EL (cell line): Measurements from ENCODE around the gene APOBEC3G.
A peak's percentile ranks its signal among the peaks of the same experiment; 100 is the strongest.
"Not testable (repeated sequence)": the region's sequence is repeated elsewhere in the genome, so short reads cannot be mapped to it uniquely, and the experiment has no call there.

Experiments used
- DNase-seq: peaks from one replicate; pipeline ENCODE4 v3.0.0-alpha.2; 2016

Gene APOBEC3G

DNA sequence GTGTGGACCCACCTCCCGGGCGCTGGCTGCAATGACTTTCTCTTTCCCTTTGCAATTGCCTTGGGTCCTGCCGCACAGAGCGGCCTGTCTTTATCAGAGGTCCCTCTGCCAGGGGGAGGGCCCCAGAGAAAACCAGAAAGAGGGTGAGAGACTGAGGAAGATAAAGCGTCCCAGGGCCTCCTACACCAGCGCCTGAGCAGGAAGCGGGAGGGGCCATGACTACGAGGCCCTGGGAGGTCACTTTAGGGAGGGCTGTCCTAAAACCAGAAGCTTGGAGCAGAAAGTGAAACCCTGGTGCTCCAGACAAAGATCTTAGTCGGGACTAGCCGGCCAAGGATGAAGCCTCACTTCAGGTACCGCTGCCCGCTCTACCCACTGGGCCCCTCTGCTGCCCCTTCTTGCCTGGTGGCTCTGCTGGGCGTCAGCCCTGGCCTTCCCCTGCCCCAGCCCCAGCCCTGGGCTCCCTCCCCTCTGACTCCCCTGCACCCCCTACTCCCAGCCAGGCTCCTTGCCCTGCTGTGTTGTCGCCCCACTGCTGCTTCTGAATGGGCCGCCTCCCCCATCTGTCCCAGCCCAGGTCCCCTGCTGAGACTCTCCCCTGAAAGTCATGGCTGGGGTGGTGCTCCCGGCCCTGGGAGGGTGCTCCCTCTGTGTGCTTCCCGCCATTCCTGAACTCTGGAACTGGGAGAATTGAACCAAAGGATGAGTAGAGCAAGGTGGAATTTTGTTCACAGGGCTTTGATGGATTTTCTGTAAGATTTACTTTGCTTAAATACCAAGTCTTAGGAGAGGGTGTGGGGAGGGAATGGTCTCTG lies at the start of gene APOBEC3G:
Gene APOBEC3G (plus strand): TSS at position 250 of the 815 bp plus-strand sequence. CDS start 87 bp downstream, at position 337.
- peak; percentile 81 for DNase-seq

GRCh38 chr22:39027717-39028116 lies 49.4 kb upstream of the APOBEC3G start:
- DNase-seq = no peak

DNA sequence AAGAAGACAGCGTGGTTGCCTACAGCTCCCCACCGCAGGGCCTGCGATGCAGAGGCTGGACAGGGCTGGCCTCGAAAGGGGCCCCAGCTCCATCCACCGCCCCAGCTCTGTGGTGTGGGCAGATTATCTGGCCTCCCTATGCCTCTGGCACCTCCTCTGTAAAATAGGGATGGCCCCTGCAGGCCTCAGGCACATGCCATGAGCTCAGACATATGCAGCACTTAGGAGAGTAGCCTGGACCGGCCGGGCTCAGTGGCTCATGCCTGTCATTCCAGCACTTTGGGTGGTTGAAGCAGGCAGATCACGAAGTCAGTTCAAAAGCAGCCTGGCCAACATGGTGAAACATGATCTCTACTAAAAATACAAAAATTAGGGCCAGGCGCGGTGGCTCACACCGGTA lies 48.8 kb upstream of the APOBEC3G start:
- no peak for DNase-seq

GRCh38 chr22:39029227-39029626 lies 47.8 kb upstream of the APOBEC3G start:
- no peak for DNase-seq

DNA sequence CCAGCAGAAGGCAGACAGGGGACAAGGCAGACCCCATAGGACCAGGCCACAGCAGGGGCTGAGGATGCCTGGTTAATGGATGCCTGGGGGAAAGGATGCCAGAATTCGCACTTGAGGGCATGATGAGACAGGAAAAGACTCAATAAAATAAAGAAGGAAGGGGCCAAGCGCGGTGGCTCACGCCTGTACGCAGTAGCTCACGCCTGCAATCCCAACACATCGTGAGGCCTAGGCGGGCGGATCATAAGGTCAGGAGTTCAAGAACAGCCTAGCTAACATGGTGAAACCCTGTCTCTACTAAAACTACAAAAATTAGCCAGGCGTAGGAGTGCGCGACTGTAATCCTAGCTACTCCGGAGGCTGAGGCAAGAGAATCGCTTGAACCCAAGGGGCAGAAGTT lies 46.4 kb upstream of the APOBEC3G start:
- DNase-seq = no peak

DNA sequence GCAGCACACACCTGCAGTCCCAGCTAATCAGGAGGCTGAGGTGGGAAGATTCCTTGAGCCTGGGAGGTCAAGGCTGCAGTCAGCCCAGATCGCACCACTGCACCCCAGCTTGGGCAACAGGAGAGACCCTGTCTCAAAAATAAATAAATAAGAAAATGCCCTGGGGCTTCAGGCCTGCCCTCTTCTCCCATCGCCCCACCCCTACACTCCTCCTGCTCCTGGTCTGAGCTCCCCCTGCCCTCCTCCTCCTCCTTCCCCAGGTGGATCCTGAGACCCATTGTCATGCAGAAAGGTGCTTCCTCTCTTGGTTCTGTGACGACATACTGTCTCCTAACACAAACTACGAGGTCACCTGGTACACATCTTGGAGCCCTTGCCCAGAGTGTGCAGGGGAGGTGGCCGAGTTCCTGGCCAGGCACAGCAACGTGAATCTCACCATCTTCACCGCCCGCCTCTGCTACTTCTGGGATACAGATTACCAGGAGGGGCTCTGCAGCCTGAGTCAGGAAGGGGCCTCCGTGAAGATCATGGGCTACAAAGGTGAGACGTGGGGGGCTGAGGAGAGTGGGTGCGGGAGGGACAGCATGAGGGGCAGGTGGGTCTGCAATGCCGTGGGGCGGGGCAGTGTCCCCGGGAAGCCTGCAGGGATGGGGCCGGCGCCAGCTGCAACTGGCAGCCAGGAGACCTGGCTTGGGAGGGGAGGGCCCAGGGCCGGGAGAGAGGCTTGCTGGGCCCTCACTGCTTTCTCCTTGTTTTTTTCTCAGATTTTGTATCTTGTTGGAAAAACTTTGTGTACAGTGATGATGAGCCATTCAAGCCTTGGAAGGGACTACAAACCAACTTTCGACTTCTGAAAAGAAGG lies 45.4 kb upstream of the APOBEC3G start:
- not testable (repeated sequence) for DNase-seq

DNA sequence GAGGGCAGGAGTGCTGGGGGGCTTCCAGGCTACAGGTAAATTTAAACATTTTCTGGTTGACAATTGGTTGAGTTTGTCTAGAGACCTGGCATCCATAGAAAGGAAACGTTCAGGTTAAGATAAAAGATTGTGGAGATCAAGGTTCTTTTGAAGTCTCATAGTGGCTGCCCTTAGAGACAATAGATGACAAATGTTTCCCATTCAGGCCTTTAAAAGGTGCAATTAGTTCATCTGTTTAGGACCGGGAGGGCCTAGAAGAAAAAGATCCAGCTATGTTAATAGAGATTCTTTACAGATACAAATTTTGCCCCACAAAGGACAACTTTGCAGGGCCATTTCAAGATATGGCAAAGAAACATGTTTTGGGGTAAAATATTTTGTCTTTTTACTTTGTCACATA lies 40.0 kb upstream of the APOBEC3G start:
- not testable (repeated sequence) for DNase-seq

- no peak for DNase-seq
These were observed 37.6 kb upstream of the APOBEC3G start for GRCh38 chr22:39039306-39040126.

DNA sequence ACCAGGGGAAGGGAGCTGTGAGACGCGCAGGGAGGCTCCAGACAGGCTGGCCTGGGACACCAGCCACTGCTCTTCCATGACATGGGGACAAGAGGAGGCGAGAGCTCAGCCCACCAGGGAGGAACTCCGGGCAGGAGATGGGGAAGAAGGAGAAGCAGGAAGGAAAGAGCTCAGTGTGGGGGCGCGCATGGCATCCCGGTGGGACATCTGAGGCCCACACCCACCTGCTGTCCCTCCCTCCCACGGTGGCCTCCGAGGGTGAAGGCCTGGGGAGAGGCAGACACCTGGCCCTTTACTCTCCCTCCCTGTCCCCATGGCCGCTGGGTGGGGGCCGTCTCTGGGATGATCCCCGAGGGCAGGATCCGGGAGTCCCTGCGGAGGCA lies 36.9 kb upstream of the APOBEC3G start:
- not testable (repeated sequence) for DNase-seq

GRCh38 chr22:39040538-39041296 lies 36.4 kb upstream of the APOBEC3G start, which contains the start of gene APOBEC3F:
Gene APOBEC3F, plus strand, starts transcription at chr22:39040864. Its CDS starts 97 bp downstream, at chr22:39040961.
- DNase-seq = peak; percentile 76

DNA sequence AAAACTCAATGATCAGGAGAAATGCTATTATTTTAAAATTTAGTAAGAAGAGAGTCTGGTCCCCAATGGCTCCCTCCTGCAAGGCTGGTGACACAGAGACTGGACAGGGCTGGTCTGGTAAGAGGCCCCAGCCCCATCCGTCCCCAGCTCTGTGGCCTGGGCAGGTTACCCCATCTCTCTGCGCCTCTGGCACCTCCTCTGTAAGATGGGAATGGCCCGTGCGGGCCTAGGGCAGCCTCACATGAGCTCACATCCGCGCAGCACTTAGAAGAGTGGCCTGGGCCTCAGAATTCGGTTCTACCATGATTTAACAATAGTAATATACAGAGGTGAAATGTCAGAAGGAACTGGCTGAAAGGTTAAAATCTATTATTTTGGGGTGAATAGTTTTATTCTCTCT lies 35.2 kb upstream of the APOBEC3G start:
- DNase-seq = no peak

DNA sequence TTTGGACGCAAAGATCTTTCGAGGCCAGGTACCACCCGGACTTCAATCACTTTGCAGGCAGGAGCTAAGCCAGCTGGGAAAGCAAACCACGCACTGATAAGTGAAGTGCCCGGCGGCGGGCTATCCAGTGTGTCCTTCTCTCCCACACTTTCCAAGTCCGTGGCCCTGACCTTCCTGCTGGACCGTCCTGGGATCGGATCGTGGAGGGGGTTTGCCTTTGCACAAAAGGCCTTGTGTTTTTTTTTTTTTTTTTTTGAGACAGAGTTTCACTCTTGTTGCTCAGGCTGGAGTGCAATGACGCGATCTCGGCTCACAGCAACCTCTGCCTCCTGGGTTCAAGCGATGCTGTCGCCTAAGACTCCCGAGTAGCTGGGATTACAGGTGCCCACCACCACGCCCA lies 34.0 kb upstream of the APOBEC3G start:
- DNase-seq = not testable (repeated sequence)

GRCh38 chr22:39045136-39045535 lies 31.9 kb upstream of the APOBEC3G start:
- not testable (repeated sequence) for DNase-seq

GRCh38 chr22:39049486-39049885 lies 27.6 kb upstream of the APOBEC3G start:
- not testable (repeated sequence) for DNase-seq

- DNase-seq = not testable (repeated sequence)
These were observed 25.1 kb upstream of the APOBEC3G start for GRCh38 chr22:39051844-39052495.

- no peak for DNase-seq
These were observed 21.4 kb upstream of the APOBEC3G start for GRCh38 chr22:39055658-39056057.

DNA sequence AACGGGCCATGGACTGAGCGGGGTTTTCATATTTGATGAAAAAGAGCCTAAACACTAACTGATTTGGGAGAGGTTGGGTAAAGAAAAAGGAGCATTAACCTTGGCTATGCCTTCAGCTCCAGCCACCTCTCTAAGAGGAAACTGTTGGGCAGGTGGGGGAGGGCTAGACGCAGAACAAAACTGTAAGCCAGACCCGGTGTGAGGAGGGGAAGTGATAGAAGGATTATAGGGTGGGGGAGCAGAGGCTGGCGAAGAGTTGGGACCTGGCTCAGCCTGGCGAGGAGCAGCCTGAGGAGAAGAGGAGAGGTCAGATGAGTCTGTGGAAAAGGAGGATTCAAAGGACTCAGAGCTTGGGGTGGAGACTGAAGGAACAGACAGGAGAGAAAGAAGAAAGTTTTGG lies 15.8 kb upstream of the APOBEC3G start:
- not testable (repeated sequence) for DNase-seq

DNA sequence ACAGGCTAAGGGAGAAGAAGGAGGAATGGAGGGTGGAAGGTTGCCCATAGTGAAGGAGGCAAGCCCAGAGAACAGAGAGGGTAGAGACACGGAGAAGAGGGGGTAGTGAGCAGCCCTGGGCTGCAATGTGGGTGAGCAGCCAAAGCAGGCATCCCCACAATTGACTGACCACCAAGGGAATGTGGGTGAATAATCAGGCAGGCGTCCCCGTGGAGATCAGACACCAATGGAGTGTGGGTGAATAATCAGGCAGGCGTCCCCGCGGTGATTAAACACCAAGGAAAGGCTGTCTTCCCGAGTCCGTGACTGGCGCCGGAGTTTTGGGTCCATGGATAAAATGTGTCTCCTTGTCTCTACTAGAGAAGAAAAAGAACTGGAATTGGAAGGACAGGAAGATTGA lies 15.1 kb upstream of the APOBEC3G start:
- peak; percentile 18 for DNase-seq

DNA sequence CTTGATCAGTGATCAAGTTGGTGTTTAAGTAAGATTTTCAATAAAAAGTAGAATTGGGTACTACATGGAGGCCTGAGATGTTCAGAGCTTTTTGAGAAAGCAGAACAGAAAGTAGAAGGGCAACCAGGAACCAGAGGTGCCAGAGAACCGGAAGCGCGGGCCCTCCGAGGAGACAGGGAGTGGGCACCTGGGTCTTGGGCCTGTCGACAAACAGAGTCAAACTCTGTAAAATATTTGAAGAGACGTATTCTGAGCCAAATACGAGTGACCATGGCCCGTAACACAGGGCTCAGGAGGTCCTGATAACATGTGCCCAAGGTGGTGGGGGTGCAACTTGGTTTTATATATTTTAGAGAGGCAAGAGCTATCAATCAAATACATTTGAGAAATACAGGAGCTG lies 13.2 kb upstream of the APOBEC3G start:
- DNase-seq = not testable (repeated sequence)

DNA sequence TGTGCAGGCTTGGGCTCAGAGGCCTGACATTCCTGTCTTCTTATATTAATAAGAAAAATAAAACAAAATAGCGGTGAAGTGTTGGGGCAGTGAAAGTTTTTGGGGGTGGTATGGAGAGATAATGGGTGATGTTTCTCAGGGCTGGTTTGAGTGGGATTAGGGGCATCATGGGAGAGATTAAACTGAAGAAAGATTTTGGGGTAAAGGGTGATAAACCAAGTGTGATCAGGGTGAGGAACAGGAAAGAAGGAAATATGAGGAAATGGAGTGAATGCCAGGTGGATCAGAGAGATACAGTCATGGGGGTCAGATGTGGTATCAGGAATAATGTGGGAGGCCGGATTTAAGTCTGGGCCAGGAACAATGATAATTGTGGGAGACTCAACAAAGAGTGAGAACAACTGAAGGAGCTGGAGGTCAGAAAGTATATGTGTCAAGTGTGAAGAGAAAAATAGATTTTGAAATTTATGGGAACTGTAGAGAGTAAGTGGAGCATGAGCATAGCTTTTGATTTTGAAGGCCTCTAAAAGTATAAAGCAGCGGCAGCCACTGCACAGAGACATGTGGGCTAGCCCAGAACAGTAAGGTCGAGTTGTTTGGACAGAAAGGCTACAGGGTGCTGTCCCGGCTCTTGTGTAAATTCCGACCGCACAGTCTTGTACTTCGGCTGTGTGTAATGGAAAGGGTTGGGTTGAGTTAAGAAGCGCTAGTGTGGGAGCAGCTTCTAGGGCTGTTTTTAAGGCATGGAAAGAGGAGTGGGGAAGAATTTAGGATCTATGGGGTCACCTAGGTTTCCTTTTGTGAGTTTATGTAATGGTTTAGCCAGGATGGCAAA lies 10.4 kb upstream of the APOBEC3G start:
- DNase-seq = not testable (repeated sequence)
